DOHH2 (cell line): ENCODE data around the gene DERA.

Experiments
- CTCF ChIP-seq: fragments of 200-600 bp; sonication (generic); IDR thresholded peaks from one replicate; pipeline ENCODE4 v1.5.1; 2014; ENCODE audit warnings: antibody characterized with exemption, mild to moderate bottlenecking, low read depth, low read length; ENCODE audit not compliant: poor library complexity, severe bottlenecking
- EZH2phosphoT487 ChIP-seq: fragments of 200-600 bp; sonication (generic); IDR thresholded peaks from 2 replicates; pipeline ENCODE4 v1.6.1; 2017; ENCODE audit warnings: borderline replicate concordance, mild to moderate bottlenecking, antibody characterized with exemption, low read length, moderate library complexity, mixed read lengths

GRCh38 chr12:15875863-15876262 is 35.3 kb upstream of the DERA start:
- TF ChIP-seq CTCF (no peak), EZH2phosphoT487 (no peak)
